Heart right ventricle (tissue), 16 donors: ENCODE measurements around the gene ASIP. TPM values are rescaled to one million over a fixed set of nuclear protein-coding genes. Genes with fewer than 3 reads are reported as not detected.

Experiments used
- ATAC-seq, 8 donors: fragments of 200-7000 bp; cut with Tn5 transposase; one replicate each; pipeline ENCODE4 v1.9.1; 2020; ENCODE audit warnings: mild to moderate bottlenecking in 8 of 8, moderate library complexity in 8 of 8, moderate number of reproducible peaks in 1 of 8
- DNase-seq, 2 donors: peaks; one replicate each; pipeline ENCODE4 v3.0.0-alpha.2; 2020
- H3K27ac ChIP-seq, 10 donors: fragments of 200-600 bp; sonication (generic) in 2 of 10; one replicate each; pipeline versions ENCODE4 v1.5.0 to v1.8.0; 2020 to 2022; ENCODE audit warnings: mild to moderate bottlenecking in 3 of 10
- H3K27me3 ChIP-seq, 7 donors: fragments of 200-600 bp; one replicate each; pipeline ENCODE4 v1.8.0; 2021 to 2022; ENCODE audit warnings: mild to moderate bottlenecking in 2 of 7
- H3K36me3 ChIP-seq, 9 donors: fragments of 200-600 bp; sonication (generic) in 1 of 9; one replicate each; pipeline versions ENCODE4 v1.5.0 to v1.8.0; 2020 to 2022; ENCODE audit warnings: mild to moderate bottlenecking in 2 of 9
- H3K4me1 ChIP-seq, 9 donors: fragments of 200-600 bp; sonication (generic) in 1 of 9; one replicate each; pipeline versions ENCODE4 v1.5.0 to v1.8.0; 2020 to 2022; ENCODE audit warnings: mild to moderate bottlenecking in 4 of 9
- H3K4me3 ChIP-seq, 10 donors: fragments of 200-600 bp; sonication (generic) in 2 of 10; one replicate each; pipeline versions ENCODE4 v1.5.0 to v1.8.0; 2020 to 2022; ENCODE audit warnings: mild to moderate bottlenecking in 7 of 10, moderate library complexity in 2 of 10
- H3K9me3 ChIP-seq, 11 donors: fragments of 200-600 bp in 10 of 11; sonication (generic) in 2 of 11; one replicate each; pipeline versions ENCODE4 v1.5.0 to v1.8.0; 2013 to 2022; ENCODE audit warnings: mild to moderate bottlenecking in 2 of 11, control low read depth in 1 of 11, moderate library complexity in 1 of 11
- CTCF ChIP-seq, 9 donors: fragments of 200-600 bp; sonication (generic) in 2 of 9; IDR thresholded peaks; one replicate each; pipeline versions ENCODE4 v1.5.0 to v1.8.0; 2021 to 2022; ENCODE audit warnings: antibody characterized with exemption in 9 of 9, mild to moderate bottlenecking in 5 of 9, moderate library complexity in 1 of 9
- WGBS, 2 donors: extraction: QIAGEN DNeasy Blood & Tissue Kit; methylation state at CpG; one replicate each; pipeline ENCODE4 v1.1.7; 2013; ENCODE audit warnings: inconsistent platforms in 1 of 2; 5-methylcytosine and 5-hydroxymethylcytosine counted together
- intact Hi-C, 10 donors: fragments of 100-400 bp; cut with DNase I; formaldehyde crosslinking; loops; one replicate each; pipeline versions ENCODE4 v1.11.1 to v1.14.2; 2022
- polyA plus RNA-seq, 2 donors: library from polyadenylated mRNA; stranded (reverse); fragments of 200-250 nt; gene quantifications; one replicate each; pipeline ENCODE4 v1.2.3, GENCODE V29; 2013
- total RNA-seq, 10 donors: library from RNA; stranded (reverse); fragmentation: NEBNext Ultra II Directional in 3 of 10; extraction: Animal tissue kit (Norgen Biotek cat#: 25700) in 3 of 10; gene quantifications; one replicate each; pipeline versions ENCODE4 v1.2.1 to v1.2.4, GENCODE V29; 2021 to 2023
- donor health status: Arrhythmogenic right ventricular cardiomyopathy.
- donor health status: ischemic (EF 13 %, LVEDD 7.1; RV severe dilation, severe dysfunction).
- donor health status: healthy with polysubstance abuse.
- donor health status: DM: no; HTN: yes; CAD: no.
- donor health status: DM: no; HTN: no; CAD: no.
- donor health status: ischemic (EF 25% LVEDD 6.9; RV normal size, moderate dysfunction).
- donor health status: ischemic (EF 25% LVEDD 5.7; RV mildly dilated, moderate dysfunction).
- donor health status: healthy.
- donor health status: DM: yes; HTN: yes; CAD: no.
- donor health status: Ischemic cardiomyopathy.
- donor health status: ischemic (EF 35%, LVEDD 5.7; RV mildly dilated, moderate dysfunction).
- donor health status: nonischemic (EF 11% LVEDD 7.7; RV severe dilation, severe dysfunction).
- donor health status: DM: yes; HTN: yes; CAD: no.
- donor health status: PGD.
- donor health status: ischemic (EF 29% LVEDD 5.4; RV normal size, mild dysfunction).
- donor health status: nonischemic (EF 23%, LVEDD 6.1; RV moderate dilation, normal function).

ASIP gene
- total and polyA plus RNA-seq, 12 donors = 1.6 to 234 (median 13.1) TPM

GRCh38 chr20:34305333-34306230, 64.4 kb downstream of the ASIP start:
- no peak overlapping the region for H3K4me3 ChIP-seq
- DNase-seq = no peak
- H3K4me1 ChIP-seq = peaks cover 0 to 26% (median 19%) of the 10 kb centered on the region in 9 donors
- no peak for TF ChIP-seq CTCF (IDR thresholded peaks at IDR 0.05)
- intact Hi-C loops = loop anchor here in 1 of 10 donors (5.0 kb wide), 1 partner anchor 217 kb away; no protein-coding TSS in a partner anchor
- no peaks in the 10 kb centered on the region for H3K36me3 ChIP-seq
- 78 to 79% methylated on average over 19 of the region's 19 CpGs for WGBS, 2 donors
- ATAC-seq = no peak
- H3K27ac ChIP-seq = no peak overlapping the region
- no peaks in the 10 kb centered on the region for H3K27me3 ChIP-seq
- no peaks in the 10 kb centered on the region for H3K9me3 ChIP-seq

- DNase-seq = no peak
- H3K4me3 ChIP-seq = no peak overlapping the region
- H3K27me3 ChIP-seq = peaks cover 0 to 19% (median 11%) of the 10 kb centered on the region in 7 donors
- peaks cover 3 to 20% (median 17%) of the 10 kb centered on the region in 9 donors for H3K4me1 ChIP-seq
- no peaks in the 10 kb centered on the region for H3K36me3 ChIP-seq
- no peak for TF ChIP-seq CTCF (IDR thresholded peaks at IDR 0.05)
- whole genome bisulfite sequencing, 2 donors = 96 to 97% methylated on average over 3 of the region's 3 CpGs
- intact Hi-C loops = loop anchor here (5.0 to 10.0 kb wide), 13 partner anchors 163 to 465 kb away; partner anchors contain the start of genes DYNLRB1 (in 1 of the 10) and TP53INP2 (in 1 of the 10)
- no peak for ATAC-seq
- H3K9me3 ChIP-seq = no peaks in the 10 kb centered on the region
- H3K27ac ChIP-seq = no peak overlapping the region
Measured at GRCh38 chr20:34309691-34310090, 68.5 kb downstream of the ASIP start.

- Histone ChIP-seq H3K4me1 (peaks cover 3 to 20% (median 17%) of the 10 kb centered on the region in 9 donors), H3K36me3 (no peaks in the 10 kb centered on the region), H3K27ac (no peak overlapping the region), H3K27me3 (peaks cover 0 to 19% (median 11%) of the 10 kb centered on the region in 7 donors), H3K4me3 (no peak overlapping the region), H3K9me3 (no peaks in the 10 kb centered on the region)
- intact Hi-C loops = loop anchor here (5.0 to 10.0 kb wide), 13 partner anchors 162 to 464 kb away; partner anchors contain the start of genes DYNLRB1 (in 1 of the 10) and TP53INP2 (in 1 of the 10)
- ATAC-seq (no peak), DNase-seq (no peak)
- no peak for TF ChIP-seq CTCF (IDR thresholded peaks at IDR 0.05)
- WGBS, 2 donors = 86% methylated on average over 19 of the region's 19 CpGs
Measured at GRCh38 chr20:34310481-34311117, 69.4 kb downstream of the ASIP start.
